ENCODE measurements around the gene ASB16. TPM values are rescaled to one million over a fixed set of nuclear protein-coding genes. Genes with fewer than 3 reads are reported as not detected.

ASB16 gene
- total RNA-seq, 1 donor from 2014 or later: 0.16 TPM

GRCh38 chr17:44197980-44198720 lies 27.6 kb downstream of the ASB16 start:
- peak overlapping the region; percentile 75 for H3K4me3 Mint-ChIP-seq
- H3K27ac Mint-ChIP-seq: peak overlapping the region; percentile 90
- no peaks in the 10 kb centered on the region for H3K9me3 Mint-ChIP-seq
- H3K4me1 Mint-ChIP-seq: peaks cover 28% of the 10 kb centered on the region
- DNase-seq (ENCODE audit: low spot score in 2 of 2, unreplicated experiment in 2 of 2): no peak
- no peaks in the 10 kb centered on the region for H3K27me3 Mint-ChIP-seq (ENCODE audit: low read depth)
- peaks cover 12% of the 10 kb centered on the region for H3K36me3 Mint-ChIP-seq
- TF ChIP-seq, protein P1, sequence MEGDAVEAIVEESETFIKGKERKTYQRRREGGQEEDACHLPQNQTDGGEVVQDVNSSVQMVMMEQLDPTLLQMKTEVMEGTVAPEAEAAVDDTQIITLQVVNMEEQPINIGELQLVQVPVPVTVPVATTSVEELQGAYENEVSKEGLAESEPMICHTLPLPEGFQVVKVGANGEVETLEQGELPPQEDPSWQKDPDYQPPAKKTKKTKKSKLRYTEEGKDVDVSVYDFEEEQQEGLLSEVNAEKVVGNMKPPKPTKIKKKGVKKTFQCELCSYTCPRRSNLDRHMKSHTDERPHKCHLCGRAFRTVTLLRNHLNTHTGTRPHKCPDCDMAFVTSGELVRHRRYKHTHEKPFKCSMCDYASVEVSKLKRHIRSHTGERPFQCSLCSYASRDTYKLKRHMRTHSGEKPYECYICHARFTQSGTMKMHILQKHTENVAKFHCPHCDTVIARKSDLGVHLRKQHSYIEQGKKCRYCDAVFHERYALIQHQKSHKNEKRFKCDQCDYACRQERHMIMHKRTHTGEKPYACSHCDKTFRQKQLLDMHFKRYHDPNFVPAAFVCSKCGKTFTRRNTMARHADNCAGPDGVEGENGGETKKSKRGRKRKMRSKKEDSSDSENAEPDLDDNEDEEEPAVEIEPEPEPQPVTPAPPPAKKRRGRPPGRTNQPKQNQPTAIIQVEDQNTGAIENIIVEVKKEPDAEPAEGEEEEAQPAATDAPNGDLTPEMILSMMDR (IDR thresholded peaks at IDR 0.05; ENCODE audit: unreplicated experiment): no peak

DNA sequence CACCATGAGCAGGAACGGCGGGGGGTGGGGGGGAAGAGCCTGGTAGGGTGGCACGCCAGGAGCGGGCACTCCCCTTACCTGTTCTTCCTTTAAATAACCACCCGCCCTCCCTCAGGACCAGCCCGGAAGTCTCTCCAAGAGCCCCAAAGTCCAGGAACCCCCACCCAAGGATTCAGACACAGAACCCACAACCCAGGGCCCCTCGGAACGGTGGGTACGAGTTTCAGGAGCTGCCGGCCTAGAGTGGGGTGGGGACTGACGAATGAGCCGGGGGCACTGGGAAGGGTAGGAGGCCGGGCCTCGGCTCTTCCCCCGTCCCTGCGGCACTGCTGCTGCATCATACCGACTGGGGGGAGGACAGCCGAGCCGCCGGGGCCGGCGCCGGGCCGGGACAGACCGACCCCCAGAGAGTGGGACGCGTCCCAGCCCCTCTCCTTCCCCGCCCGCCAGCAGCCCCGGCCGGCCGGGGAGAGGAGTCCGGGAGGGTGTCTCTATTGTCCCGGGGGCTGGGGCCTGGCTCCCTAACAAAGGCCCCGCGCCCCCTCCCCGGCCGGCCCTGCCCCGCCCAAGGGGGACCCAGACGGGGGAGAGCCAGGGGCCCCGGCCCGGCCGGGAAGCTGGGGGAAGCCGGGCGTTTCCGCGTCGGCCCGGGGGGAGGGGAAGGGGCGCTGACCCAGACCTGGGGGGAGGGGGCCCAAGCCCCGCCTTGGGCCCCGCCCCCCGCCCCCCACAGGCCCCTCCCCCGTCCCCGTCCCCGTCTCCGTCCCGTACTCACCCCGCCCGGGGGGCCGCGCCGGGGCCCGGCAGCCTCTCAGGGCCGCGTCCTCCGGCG lies 28.4 kb downstream of the ASB16 start:
- Mint-ChIP-seq H3K9me3 (no peaks in the 10 kb centered on the region), H3K27me3 (ENCODE audit: low read depth) (no peaks in the 10 kb centered on the region), H3K4me3 (peak overlapping the region; percentile 75), H3K36me3 (peaks cover 12% of the 10 kb centered on the region), H3K4me1 (peaks cover 36% of the 10 kb centered on the region), H3K27ac (peak overlapping the region; percentile 90)
- TF ChIP-seq, protein P1 (IDR thresholded peaks at IDR 0.05; ENCODE audit: unreplicated experiment): no peak
- peak; percentile 58 to 66 for DNase-seq (ENCODE audit: low spot score in 2 of 2, unreplicated experiment in 2 of 2)

GRCh38 chr17:44199553-44200477 lies 29.3 kb downstream of the ASB16 start, which contains the start of gene ATXN7L3:
Gene ATXN7L3 (minus strand): TSS chr17:44199884. CDS start chr17:44198070, 1,814 bp downstream.
- Mint-ChIP-seq H3K27me3 (ENCODE audit: low read depth) (no peaks in the 10 kb centered on the region), H3K27ac (peak within 1 kb of the TSS; percentile 96), H3K9me3 (no peaks in the 10 kb centered on the region), H3K4me1 (peaks cover 37% of the 10 kb centered on the region), H3K4me3 (peak within 1 kb of the TSS; percentile 87), H3K36me3 (peaks cover 9% of the 10 kb centered on the region)
- TF ChIP-seq, protein P1 (IDR thresholded peaks at IDR 0.05; ENCODE audit: unreplicated experiment): no peak
- peak; percentile 98 to 100 for DNase-seq (ENCODE audit: low spot score in 2 of 2, unreplicated experiment in 2 of 2)

GRCh38 chr17:44200478-44201155 lies 30.1 kb downstream of the ASB16 start:
- Mint-ChIP-seq H3K27ac (peak overlapping the region; percentile 96), H3K9me3 (no peaks in the 10 kb centered on the region), H3K36me3 (peaks cover 9% of the 10 kb centered on the region), H3K27me3 (ENCODE audit: low read depth) (no peaks in the 10 kb centered on the region), H3K4me3 (peak overlapping the region; percentile 87), H3K4me1 (peaks cover 37% of the 10 kb centered on the region)
- TF ChIP-seq, protein P1 (IDR thresholded peaks at IDR 0.05; ENCODE audit: unreplicated experiment): no peak
- DNase-seq (ENCODE audit: low spot score in 2 of 2, unreplicated experiment in 2 of 2): no peak

DNA sequence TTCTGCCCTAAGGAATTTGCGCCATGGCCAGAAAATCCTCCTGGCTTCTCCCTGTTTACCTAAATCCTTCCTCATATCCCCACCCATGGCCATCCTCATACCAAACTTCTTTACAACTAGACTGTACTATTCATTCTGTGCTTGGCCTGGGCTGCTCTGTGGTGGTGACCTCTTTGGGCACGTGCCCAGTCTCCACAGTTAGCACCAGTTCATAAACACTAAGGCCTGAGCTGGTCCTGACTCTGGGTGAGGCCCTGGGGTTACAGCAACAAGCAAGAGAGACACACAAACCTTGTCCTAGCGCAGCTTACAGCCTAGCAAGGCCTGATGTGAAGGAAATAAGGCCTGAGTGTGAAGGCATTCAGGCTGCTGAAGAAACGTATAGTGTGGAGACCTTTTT lies 32.3 kb downstream of the ASB16 start:
- Mint-ChIP-seq H3K27ac (no peak overlapping the region), H3K4me3 (no peak overlapping the region), H3K4me1 (peaks cover 27% of the 10 kb centered on the region), H3K27me3 (ENCODE audit: low read depth) (no peaks in the 10 kb centered on the region), H3K36me3 (peaks cover under 1% of the 10 kb centered on the region), H3K9me3 (no peaks in the 10 kb centered on the region)
- TF ChIP-seq, protein P1 (IDR thresholded peaks at IDR 0.05; ENCODE audit: unreplicated experiment): no peak
- DNase-seq (ENCODE audit: low spot score in 2 of 2, unreplicated experiment in 2 of 2): no peak
